Measurements from ENCODE around the gene ACSF3. TPM values are rescaled to one million over a fixed set of nuclear protein-coding genes. Genes with fewer than 3 reads are reported as not detected.

Gene ACSF3
- total and polyA plus RNA-seq, 2 of the 4 experiments (the other 2 are of a cell fraction): 9.5 to 14.2 TPM

DNA sequence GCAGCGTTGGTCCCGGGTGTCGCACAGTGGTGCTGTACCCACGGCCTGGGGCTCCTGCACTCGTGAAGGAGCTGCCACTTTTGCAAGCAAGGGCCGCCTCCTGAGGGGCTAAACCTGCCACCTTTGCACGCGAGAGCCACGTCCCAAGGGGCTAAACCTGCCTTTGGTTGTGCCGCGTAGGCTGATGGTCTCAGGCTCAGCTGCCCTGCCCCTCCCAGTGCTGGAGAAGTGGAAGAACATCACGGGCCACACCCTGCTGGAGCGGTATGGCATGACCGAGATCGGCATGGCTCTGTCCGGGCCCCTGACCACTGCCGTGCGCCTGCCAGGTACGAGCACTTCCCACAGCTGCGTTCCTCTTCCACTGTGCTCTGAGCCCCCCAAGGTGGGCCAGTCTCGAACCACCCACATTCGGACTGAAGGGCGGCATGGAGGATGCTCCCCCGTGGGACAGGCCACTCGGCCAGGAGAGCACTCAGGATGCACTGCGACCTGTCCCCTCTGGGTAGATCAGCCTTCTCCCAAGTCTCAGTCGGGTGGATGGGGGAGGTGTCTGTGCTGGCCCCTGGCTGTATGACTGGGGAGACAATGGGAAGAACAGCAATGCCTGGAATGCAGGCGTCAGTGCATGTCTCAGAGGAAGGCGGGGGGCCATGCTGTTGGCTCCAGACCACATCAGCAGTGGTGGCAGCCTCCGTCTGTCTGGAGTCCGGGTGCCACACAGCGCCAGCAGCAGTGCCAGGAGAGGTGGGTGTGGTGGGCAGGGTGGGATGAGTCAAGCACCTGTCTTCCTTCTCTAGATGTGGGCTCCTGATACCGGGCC is 20.7 kb downstream of the ACSF3 start:
- 93% methylated on average over 20 of the region's 33 CpGs; no CpG with 5 or more reads in 1 of the 2 experiments for WGBS, 2 experiments (ENCODE audit: extremely low coverage in 2 of 2, insufficient read length in 1 of 2)
- no peak overlapping the region for H3K4me2 ChIP-seq (ENCODE audit: low read depth, low read length)
- no peaks in the 10 kb centered on the region for H3K4me1 ChIP-seq (ENCODE audit: control insufficient read depth, insufficient read depth, low read length)
- H3K9ac ChIP-seq (ENCODE audit: low read depth, low read length): no peak overlapping the region
- no peak for TF ChIP-seq ELK1 (IDR thresholded peaks at IDR 0.05; ENCODE audit: borderline replicate concordance, low read depth, low read length)
- TF ChIP-seq, protein P1, sequence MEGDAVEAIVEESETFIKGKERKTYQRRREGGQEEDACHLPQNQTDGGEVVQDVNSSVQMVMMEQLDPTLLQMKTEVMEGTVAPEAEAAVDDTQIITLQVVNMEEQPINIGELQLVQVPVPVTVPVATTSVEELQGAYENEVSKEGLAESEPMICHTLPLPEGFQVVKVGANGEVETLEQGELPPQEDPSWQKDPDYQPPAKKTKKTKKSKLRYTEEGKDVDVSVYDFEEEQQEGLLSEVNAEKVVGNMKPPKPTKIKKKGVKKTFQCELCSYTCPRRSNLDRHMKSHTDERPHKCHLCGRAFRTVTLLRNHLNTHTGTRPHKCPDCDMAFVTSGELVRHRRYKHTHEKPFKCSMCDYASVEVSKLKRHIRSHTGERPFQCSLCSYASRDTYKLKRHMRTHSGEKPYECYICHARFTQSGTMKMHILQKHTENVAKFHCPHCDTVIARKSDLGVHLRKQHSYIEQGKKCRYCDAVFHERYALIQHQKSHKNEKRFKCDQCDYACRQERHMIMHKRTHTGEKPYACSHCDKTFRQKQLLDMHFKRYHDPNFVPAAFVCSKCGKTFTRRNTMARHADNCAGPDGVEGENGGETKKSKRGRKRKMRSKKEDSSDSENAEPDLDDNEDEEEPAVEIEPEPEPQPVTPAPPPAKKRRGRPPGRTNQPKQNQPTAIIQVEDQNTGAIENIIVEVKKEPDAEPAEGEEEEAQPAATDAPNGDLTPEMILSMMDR (conservative IDR thresholded peaks at IDR 0.05; ENCODE audit: low read depth, low read length): no peak
- no peak for TF ChIP-seq BHLHE40 (IDR thresholded peaks at IDR 0.05; ENCODE audit: low read depth, low read length)
- no peak overlapping the region for H3K4ac ChIP-seq (ENCODE audit: low read depth, low read length)
- H2AK9ac ChIP-seq (replicated peaks; ENCODE audit: low read depth, low read length, poor library complexity): peak overlapping the region; percentile 55
- H3K23ac ChIP-seq (ENCODE audit: low read depth, low read length): no peak overlapping the region
- in situ Hi-C loops (cut with MboI; ENCODE audit: low sequenced_read_pairs) (no loop called here), intact Hi-C loops (cut with micrococcal nuclease) (no loop called here), dilution Hi-C loops (cut with HindIII; ENCODE audit: low sequenced_read_pairs, unreplicated experiment) (no loop called here)
- ChIA-PET CTCF (no interaction called here), POLR2A (ENCODE audit: unreplicated experiment) (no interaction called here)
- no peak overlapping the region for H4K5ac ChIP-seq (ENCODE audit: low read depth, low read length)
- H3K14ac ChIP-seq (replicated peaks; ENCODE audit: low read depth, low read length): no peak overlapping the region
- H4K8ac ChIP-seq (ENCODE audit: low read depth in 2 of 2, low read length in 2 of 2): no peak overlapping the region
- H2BK20ac ChIP-seq (ENCODE audit: low read depth, low read length): no peak overlapping the region
- H3K79me1 ChIP-seq (ENCODE audit: low read depth in 1 of 2, low read length in 2 of 2): peaks cover 6 to 15% of the 10 kb centered on the region in 2 experiments
- DNase-seq (no peak), ATAC-seq (ENCODE audit: low read depth) (no peak)
- no TSS peak for BruUV-seq (replicated peaks)
- no peak overlapping the region for H2BK5ac ChIP-seq (ENCODE audit: low read depth, low read length, poor library complexity, severe bottlenecking)
- no peak overlapping the region for H4K91ac ChIP-seq (ENCODE audit: insufficient read depth, low read depth, low read length)
- no peak overlapping the region for H3K4me3 ChIP-seq (ENCODE audit: insufficient read depth, low read depth, low read length)
- peaks cover 6% of the 10 kb centered on the region; the same call in 1 of the 2 replicates for H3K9me1 ChIP-seq (ENCODE audit: insufficient read depth, low read length)
- H3K27me3 ChIP-seq (ENCODE audit: control insufficient read depth, insufficient read depth, low read length): no peaks in the 10 kb centered on the region
- no peak overlapping the region for H2BK120ac ChIP-seq (ENCODE audit: low read depth, low read length)
- no peak overlapping the region for H3K56ac ChIP-seq (ENCODE audit: extremely low read depth, insufficient read depth, low read length)
- H2BK15ac ChIP-seq (ENCODE audit: low read depth, low read length): no peak overlapping the region
- peak overlapping the region; percentile 11 for H2AFZ ChIP-seq (replicated peaks; ENCODE audit: low read length, poor library complexity)
- no peak overlapping the region for H3K18ac ChIP-seq (ENCODE audit: low read depth, low read length)
- no peaks in the 10 kb centered on the region for H4K20me1 ChIP-seq (ENCODE audit: insufficient read depth, low read length)
- H3K36me3 ChIP-seq (ENCODE audit: control insufficient read depth, insufficient read depth, low read length): peaks cover 54% of the 10 kb centered on the region
- no peak overlapping the region for H3K27ac ChIP-seq (ENCODE audit: insufficient read depth, low read length)
- H3K9me3 ChIP-seq (ENCODE audit: control insufficient read depth, insufficient read depth, low read length): no peaks in the 10 kb centered on the region
- H2AK5ac ChIP-seq (ENCODE audit: low read depth, low read length): no peak overlapping the region
